GM12892 (cell line): ENCODE results near the gene GARNL3.

Experiments used
- POLR2A ChIP-seq: IDR thresholded peaks from 2 replicates; pipeline ENCODE4 v1.6.1; 2011; ENCODE audit warnings: low read depth, low read length, control low read depth
- POLR2AphosphoS5 ChIP-seq: IDR thresholded peaks from 2 replicates; pipeline ENCODE4 v1.6.1; 2011; ENCODE audit warnings: low read depth, low read length, control low read depth
- TAF1 ChIP-seq: IDR thresholded peaks from 2 replicates; pipeline ENCODE4 v1.6.1; 2011; ENCODE audit warnings: low read depth, mild to moderate bottlenecking, control low read depth, low read length, borderline replicate concordance

DNA sequence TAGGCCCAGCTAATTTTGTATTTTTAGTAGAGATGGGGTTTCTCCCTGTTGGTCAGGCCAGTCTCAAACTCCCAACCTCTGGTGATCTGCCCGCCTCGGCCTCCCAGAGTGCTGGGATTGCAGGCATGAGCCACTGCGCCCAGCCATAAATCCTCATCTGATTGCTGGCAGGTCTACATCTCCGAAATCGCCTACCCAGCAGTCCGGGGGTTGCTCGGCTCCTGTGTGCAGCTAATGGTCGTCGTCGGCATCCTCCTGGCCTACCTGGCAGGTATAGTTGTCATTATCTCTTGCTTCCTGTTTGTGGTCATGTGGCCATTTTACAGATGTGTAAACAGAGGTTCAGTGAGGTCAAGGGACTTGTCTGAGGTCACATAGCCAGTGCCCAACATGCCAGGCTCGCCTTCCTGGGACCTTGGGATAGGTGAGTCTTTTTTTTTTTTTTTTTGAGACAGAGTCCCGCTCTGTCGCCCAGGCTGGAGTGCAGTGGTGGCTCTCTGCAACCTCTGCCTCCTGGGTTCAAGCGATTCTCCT lies 135.2 kb downstream of the GARNL3 start:
- TF ChIP-seq POLR2A (no peak), TAF1 (no peak), POLR2AphosphoS5 (no peak)
